NCI-H460 (cell line): ENCODE measurements around the gene MUS81. TPM values are rescaled to one million over a fixed set of nuclear protein-coding genes. Genes with fewer than 3 reads are reported as not detected.
"Not testable (repeated sequence)": the region's sequence is repeated elsewhere in the genome, so short reads cannot be mapped to it uniquely, and the experiment has no call there.

Experiments used
- DNase-seq: peaks from one replicate; pipeline ENCODE4 v3.0.0-alpha.2; 2016; ENCODE audit warnings: low read depth; ENCODE audit errors: extremely low read depth
- total RNA-seq: library from RNA; depleted of rRNA; stranded (reverse); fragments of >200 nt; shearing (Covaris generic); gene quantifications from 2 replicates; pipeline ENCODE4 v1.2.3, GENCODE V29; 2014

Gene MUS81
- total RNA-seq, 1 experiment from 2014 or later: 39.1 TPM

DNA sequence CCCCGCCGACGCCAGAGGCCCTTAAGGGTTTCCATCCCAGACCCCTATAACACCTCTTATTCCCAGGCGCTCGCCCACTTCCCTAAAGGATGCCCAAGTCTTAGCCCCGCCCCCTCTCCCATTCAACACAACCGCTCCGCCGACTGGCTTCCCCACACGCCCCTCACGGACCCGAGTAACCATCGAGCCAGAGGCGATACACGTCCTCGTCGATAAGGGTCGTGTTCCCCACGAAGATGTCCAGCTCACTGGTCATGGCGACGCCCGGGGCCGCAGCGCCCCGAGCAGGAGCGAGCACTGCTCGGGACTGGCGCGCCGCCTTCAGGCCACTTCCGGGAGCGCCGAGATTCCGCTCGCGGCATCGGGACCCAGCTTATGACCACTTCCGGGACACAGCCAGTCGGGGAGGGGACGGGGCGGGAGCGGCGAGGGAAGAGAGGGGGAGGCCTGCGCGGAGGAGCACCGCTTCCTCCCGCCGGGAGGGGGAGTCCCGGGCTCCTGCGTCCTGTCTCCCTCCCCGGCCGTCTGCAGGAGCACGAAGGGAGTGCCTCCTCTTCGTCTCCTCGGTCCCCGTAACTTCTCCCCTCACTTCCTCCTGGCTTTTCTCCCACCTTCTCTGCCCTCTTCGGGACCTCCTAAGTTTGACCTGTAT, 28.1 kb downstream of the MUS81 start, which contains the start of gene FIBP:
Gene FIBP (minus strand): TSS at position 309 of the 652 bp plus-strand sequence. CDS start 53 bp downstream, at position 256.
- peak; percentile 93 for DNase-seq

DNA sequence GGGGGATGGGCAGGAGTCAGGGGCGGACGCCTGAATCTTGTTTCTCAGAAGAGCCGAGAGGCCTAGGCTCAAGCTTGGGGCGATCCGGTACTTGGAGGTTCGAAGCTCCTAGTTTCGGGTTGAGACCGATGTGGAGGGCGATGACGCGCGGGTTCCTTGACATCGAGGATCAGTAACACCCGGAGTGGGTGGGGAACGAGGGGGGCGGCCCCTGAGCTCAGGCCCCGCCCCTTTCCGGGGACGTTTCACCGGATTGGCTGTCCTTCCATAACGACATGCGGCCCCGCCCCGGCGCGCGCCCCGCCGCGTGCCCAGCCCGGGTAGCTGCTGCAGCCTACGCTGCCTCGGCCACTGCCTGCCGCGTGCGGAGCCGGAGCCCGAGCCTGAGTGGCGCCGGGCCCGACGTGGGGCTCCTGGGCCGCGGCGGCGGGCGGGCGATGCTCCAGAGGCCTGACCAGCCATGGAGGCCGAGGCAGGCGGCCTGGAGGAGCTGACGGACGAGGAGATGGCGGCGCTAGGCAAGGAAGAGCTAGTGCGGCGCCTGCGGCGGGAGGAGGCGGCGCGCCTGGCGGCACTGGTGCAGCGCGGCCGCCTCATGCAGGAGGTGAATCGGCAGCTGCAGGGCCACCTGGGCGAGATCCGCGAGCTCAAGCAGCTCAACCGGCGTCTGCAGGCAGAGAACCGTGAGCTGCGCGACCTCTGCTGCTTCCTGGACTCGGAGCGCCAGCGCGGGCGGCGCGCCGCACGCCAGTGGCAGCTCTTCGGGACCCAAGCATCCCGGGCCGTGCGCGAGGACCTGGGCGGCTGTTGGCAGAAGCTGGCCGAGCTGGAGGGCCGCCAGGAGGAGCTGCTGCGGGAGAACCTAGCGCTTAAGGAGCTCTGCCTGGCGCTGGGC, 30.3 kb downstream of the MUS81 start, which contains the start of gene CCDC85B:
Gene CCDC85B (plus strand): TSS at position 350 of the 895 bp plus-strand sequence. CDS start 111 bp downstream, at position 461.
- peak; percentile 86 for DNase-seq

DNA sequence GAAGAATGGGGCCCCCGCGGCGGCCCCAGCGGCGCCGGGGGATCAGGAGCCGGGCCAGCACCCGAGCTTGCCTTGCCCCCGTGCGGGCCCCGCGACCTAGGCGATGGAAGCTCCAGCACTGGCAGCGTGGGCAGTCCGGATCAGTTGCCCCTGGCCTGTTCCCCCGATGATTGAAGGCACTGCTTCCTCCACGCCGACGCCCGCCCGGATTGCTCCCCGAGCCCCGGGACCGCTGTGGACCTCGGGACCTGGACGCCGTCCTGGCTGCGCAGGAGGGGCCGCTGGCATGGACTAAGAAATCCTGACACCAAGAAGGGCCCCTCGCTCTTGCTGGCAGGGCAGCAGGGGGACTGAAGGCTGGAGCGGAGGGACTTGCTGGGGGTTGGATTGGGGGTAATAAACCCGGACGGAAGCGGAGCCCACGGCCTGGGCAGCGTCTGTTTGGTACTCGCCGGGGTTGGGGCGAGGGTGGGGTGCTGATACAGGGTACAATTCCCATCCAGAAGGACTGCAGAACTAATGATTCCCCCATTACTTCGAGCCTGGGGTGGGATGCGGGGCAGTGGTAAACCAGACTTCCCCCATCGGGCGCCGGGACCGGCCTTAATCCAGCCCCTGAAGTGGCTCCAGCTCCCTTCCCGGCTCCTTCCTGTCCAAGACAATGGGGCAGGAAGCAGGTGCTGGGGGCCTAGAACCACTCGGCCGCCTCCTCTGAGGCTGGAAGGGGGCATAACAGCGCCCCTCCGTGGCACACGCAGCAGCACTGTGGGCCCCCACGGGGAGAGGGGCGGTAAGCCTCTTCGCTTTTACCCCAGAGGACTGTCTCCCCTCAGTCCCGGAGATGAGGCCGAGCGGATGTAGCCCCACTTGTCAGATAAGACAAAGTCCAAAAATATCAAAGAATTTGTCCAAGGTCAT, 31.2 kb downstream of the MUS81 start:
- DNase-seq: peak; percentile 48

DNA sequence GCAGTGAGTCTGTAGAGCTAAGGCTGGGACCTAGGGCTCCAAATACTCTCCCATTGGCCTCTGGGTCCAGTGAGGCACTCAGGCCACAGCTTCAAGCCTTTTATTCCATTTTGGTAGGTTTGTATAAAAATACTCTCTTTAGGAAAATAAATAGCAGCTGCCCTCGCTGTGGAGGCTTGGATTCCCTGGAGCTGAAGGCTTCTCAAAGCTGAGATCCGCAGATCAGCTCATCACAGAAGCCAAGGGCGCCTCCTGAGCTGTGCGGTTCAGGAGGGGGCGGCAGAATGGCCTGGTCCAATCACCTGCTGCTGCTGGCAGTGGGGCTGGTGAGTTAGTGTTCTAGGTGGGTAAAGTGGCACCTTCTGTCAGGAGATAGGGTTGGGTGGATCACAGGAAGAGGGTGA, 31.9 kb downstream of the MUS81 start:
- not testable (repeated sequence) for DNase-seq

DNA sequence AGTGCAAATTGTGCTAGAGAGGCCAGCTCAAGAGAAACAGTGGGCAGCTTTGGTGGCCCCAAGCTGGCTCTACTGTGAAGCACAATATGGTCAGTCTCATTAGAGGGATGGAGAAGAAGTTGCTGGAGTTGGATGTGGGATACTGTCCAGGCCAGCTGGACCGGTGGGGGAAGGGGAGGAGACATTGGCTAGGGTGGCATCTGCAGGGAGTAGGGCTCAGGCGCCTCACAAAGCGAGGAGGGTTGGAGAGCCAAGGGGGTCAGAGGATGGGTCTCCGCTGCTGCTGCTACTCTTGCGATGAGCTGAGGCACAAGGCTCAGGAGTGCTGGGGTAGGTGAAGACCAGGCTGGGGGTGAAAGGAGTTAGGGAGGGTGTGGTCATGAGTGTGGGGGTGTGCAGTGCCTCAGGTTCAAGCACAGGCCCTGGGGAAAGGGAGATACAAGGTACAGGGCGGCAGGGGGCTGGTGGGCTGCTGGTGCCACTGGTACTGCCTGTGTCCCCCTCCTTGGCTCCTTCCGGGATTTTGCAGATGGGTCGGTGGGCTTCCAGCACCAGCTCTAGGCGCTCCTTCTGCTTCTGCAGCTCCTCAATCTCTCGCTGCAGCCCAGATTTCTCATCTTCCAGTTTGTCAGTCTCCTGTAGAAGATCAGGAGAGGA, 32.6 kb downstream of the MUS81 start:
- DNase-seq: no peak

DNA sequence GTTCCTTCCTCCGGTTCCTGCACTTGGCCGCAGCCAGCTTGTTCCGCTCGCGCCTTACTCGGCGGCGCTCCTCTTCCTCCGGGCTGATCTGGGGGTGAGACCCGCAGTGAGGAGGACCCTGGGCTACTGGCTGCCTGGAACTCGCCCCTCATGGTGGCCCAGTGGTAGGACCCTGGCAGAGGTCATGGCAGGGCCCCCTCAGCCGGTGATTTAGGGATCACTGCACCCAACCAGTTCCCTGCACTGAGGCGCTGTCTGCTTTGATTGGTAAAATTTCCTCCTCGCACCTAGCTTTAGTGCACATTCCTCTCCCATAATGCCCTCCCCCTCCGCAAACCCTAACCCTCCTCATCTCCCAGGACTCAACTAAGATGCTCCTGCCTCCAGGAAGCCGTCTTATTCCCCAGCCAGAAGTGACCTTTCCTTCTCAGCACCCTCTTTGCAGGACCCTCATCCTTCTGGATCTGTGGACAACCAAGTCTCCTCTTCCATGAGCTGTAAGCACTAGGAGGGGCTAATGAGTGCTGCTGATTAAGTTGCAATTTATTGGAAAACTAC, 33.9 kb downstream of the MUS81 start:
- no peak for DNase-seq

DNA sequence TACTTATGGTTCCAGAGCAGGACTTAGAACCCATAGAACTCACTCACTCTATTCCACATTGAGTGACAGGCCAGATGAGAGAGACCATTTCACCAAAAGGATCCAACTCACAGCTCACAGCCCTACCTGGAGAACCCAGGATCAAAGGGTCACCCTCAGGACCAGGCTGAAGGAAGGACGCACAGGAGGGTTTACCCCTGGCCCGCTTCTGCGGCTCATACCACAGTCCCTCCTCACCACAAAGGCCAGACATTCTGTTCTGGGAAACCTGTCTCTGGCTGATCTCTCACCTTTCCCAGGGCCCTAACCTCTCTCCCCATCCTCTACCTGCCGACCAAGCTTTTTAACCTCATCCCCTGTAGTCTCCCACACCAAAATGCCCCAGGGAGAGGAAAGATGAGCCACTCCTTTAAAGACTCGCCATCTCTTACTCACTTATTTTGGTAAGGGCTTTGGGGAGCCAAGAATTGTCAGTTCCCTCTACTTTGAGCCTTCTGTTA, 35.3 kb downstream of the MUS81 start:
- DNase-seq: no peak

DNA sequence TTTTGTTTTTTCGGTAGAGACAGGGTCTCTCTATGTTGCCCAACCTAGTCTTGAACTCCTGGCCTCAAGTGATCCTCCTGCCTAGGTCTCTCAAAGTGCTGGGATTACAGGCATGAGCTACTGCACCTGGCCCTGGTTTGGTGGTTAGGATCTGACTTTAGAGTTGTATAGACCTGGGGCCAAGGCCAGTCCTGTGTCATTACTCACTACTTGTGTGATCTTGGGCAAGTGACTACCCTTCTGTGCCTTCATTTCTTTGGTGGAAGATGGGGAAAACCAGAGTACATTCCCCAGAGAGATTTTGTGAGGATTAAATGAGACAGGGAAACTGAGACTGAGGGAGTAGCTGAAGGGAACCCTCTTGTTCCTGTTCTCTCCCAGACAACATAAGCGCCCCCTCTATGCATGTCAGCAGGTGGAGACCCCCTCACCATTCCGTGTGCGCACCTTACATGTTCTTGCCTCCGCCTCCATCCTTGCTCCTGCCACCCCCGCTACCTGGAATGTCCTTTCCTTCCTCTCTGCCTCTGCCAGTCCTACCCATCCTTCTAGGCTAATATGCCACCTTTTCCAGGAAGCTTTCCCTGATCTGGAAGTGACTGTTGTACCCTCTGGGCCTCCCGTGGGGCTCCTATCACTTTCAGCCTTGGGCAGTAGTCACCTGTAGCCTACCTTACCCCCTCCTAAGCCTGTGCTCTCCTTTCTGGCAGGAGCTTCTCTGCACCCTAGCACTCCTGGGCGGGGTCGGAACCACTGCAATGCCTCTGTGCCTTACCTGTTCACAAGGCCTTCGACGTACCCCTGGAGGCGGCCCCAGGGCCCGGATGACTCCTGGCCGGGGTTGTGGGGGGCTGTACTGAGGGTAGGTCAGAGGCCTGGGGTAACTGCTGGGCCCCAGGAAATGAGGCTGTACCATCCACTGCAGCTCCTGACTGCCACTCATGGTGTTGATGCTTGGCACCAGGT, 36.1 kb downstream of the MUS81 start:
- DNase-seq: no peak

DNA sequence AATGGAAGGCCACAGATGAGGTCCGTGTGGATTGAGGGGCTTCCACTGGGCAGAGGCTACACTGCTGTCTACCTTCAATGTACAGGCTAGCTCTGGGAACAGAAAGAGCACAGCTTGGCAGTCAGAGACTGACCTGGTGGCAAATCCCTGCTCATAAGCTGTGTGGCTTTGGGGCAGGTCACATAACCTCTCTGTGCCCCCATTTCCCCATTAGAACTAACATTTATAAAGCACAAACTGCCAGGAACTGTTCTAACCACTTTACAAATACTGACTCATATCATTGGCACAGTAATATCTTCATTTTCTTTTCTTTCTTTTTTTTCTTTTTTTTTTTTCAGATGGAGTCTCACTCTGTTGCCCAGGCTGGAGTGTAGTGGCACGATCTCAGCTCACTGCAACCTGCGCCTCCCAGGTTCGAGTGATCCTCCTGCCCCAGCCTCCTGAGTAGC, 36.8 kb downstream of the MUS81 start:
- no peak for DNase-seq

DNA sequence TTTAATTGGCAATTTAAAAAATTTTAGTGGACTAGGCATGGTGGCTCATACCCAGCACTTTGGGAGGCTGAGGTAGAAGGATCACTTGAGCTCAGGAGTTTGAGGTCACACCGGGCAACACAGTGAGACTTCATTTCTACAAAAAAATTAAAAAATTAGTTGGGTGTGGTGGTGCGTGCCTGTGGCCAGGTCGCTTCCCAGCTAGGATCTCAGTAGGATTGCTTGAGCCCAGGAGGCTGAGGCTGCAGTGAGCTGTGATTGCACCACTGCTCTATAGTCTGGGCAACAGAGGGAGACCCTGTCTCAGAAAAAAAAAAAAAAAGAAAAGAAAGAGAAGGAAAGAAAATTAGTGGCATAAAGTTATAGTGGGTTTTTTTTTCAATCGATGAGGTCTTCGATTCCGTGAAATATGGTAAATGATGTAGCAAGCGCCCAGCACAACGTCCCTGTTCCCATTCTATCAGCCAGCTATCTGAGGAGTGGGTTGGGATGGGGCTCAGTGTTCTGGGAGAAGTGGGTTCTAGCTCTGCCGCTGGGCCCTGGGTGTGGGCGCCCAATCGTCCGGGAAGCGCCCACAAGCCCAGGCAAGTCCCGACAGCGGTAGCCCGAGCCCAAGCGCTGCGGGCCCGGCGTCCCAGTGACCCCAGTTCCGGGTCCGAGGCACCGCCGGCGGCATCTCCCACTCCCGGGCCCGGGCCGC, 38.6 kb downstream of the MUS81 start:
- no peak for DNase-seq

DNA sequence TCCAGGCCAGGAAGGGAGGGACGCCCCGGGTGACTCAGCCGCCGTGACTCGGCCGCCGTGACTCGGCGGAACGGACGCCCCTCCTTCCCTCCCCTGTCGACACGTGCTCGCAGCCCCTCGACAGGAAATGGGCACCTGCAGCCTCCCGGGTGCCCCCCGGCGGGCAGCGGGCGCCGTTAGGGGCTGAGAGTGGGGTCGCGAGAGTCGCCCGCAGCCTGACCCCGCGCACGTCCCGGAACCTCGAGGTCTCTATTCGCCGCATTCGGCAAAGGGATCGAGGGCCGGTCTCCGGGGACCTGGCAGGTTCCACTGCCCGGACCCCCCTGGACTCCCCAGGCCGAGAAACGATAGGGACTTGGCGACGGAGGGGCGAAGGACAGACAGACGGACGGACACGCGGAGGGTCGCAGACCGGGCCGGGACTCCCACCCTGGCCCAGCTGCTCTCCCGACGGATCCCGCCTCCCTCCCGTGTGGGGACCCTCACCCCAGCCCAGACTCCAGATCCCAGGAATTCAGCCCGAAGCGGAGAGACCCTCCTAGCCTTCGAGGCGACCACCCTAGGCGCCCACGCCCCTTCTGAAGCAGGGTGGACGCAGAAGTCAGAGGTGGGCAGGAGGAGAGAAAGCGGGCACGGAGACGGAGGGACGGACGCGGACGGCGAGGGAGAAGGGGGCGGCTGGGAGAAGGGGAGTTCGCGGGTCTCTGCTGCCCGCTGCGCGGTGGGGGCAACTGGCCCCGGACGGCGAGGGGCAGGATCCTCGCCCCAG, 39.3 kb downstream of the MUS81 start:
- peak; percentile 70 for DNase-seq

DNA sequence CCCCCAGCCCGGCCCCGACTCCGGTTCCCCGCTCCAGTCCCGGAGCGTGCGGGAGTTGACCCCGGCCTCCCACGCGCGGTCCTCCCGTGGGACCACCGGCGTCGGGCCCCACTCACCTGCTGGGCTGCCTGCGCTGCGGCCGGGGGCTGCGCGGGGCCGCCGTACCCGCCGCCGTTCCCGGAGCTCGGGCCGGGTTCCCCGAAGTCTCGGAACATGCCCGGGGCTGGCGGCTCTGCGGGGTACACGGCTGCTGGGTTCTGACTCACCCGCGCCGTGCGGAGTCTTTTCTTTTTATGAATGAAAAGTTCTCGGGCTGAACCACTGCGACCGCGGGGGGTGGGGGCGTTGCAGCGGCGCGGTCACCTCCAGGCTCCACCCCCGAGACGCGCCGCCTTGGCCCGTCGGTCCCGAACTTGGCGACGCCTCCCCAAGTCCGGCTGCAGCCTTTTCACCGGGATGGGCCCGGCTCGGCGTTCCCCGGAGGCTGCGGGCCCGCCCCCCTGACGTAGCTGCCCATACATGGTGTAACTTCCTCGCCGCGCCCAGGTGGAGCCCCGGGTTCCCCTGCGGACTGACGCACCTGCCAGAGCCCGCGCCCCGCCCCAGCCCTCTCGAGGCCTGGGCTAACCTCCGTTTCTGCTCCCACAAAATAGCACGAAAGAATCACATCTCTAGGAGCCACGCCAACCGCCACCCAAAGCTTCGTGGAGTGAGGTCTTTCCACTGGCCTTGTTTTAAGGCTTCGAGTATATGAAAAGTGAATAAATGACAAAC, 40.1 kb downstream of the MUS81 start, which contains the start of gene FOSL1:
Gene FOSL1 (minus strand): TSS at position 264 of the 774 bp plus-strand sequence. CDS start 49 bp downstream, at position 215.
- peak; percentile 90 for DNase-seq

DNA sequence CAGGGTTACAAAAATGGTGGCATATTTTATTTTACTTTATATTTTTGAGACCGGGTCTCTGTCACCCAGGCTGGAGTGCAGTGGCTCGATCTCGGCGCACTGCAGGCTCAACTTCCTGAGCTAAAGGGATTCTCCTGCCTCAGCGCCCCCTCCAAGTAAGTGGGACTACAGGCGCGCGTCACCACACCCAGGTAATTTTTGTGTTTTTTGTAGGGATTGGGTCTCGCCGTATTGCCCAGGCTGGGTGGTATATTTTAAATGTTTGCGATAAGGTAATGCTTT, 40.6 kb downstream of the MUS81 start:
- no peak for DNase-seq

DNA sequence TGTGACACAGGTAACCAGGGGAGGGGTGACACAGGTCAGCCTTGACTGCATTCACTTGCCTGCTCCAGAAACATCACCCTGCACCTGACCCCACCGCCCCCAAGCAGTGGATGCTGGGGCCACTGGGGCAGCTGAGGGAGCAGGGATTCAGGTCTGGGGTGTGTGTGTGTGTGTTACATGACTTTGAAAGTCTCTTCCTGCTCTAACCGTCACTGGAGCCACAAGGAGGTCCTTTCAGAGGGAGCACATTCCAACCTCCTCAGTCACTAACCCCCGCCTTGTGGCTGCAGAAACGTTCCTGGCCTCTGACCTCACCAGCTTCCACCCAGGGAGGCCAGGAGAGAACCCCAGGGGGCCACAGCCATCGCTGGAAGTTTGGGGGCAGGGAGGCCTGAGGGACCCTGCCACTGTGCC, 42.8 kb downstream of the MUS81 start:
- no peak for DNase-seq

DNA sequence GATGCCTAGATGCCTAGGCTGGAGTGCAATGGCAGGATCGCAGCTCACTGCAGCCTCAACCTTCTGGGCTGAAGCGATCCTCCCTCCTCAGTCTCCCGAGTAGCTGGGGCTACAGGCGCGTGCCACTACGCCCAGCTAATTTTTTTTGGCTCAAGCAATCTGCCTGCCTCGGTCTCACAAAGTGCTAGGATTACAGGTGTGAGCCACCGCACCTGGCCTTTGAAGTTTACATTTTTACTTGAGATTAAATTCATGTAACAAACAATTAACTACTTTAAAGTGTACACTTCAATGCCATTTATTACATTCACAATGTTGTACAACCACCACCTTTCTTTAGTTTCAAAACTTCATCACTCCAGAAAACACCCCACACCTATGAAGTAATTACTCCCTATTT, 43.5 kb downstream of the MUS81 start:
- DNase-seq: no peak

DNA sequence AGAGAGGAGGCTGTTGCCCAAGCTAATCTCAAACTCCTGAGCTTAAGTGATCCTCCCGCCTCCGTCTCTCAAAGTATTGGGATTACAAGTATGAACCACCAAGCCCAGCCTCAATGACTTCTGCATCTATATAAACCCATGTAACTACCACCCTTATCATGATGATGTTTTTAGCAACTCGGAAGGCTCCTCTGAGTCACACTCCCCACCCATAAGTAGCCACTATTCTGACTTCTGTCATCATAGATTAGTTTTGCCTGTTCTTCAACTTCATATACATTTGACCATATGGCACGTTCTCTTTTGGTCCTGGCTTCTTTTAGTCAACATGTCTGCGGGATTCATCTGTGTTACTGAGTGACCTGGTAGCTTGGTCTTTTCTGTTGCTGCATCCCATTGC, 46.4 kb downstream of the MUS81 start:
- DNase-seq: no peak
